B cell (primary cell): ENCODE results near the gene CTDSP2. TPM values are rescaled to one million over a fixed set of nuclear protein-coding genes. Genes with fewer than 3 reads are reported as not detected.
A peak's percentile ranks its signal among the peaks of the same experiment; 100 is the strongest.

Experiments
- ATAC-seq: fragments of 200-7000 bp; cut with Tn5 transposase; one replicate; pipeline ENCODE4 v1.10.0; 2021; ENCODE audit warnings: low read depth, mild to moderate bottlenecking, moderate number of reproducible peaks, moderate library complexity
- CTCF ChIA-PET: fragments of 350-600 bp; sonication (Branson Sonifier 250); formaldehyde crosslinking; loops from one replicate; lab custom pipeline; 2021; ENCODE audit warnings: antibody characterized with exemption, inconsistent platforms; lab: Charles Lee
- POLR2A ChIA-PET: fragments of 350-600 bp; sonication (Branson Sonifier 250); formaldehyde crosslinking; loops from one replicate; lab custom pipeline; 2021; ENCODE audit warnings: antibody characterized with exemption; lab: Charles Lee
- DNase-seq: peaks from one replicate; pipeline ENCODE4 v3.0.0; 2013
- H2AFZ ChIP-seq: 2 replicates; pipeline ENCODE4 v1.6.1; 2012; ENCODE audit warnings: mild to moderate bottlenecking, low read depth, low read length; ENCODE audit not compliant: insufficient read depth, poor library complexity, severe bottlenecking
- H3K27ac ChIP-seq, 2 donors: 1 replicate in 1 of 2; 2 replicates in 1 of 2; pipeline ENCODE4 v1.5.1; 2012 to 2013; ENCODE audit warnings: low read length in 2 of 2, mild to moderate bottlenecking in 2 of 2, moderate library complexity in 1 of 2
- H3K27me3 ChIP-seq, 4 experiments: fragments of 200-600 bp in 1 of 4; sonication (generic) in 1 of 4; replicated peaks in 1 of 4; 1 replicate in 2 of 4; 2 replicates in 2 of 4; pipeline versions ENCODE4 v1.6.1 to v1.7.0; 2013 to 2016; ENCODE audit warnings: low read length in 3 of 4, mild to moderate bottlenecking in 2 of 4, mixed read lengths in 1 of 4, moderate library complexity in 1 of 4; ENCODE audit not compliant: insufficient read depth in 4 of 4, control insufficient read depth in 3 of 4; ENCODE audit errors: control extremely low read depth in 1 of 4
- H3K36me3 ChIP-seq, 2 experiments: replicated peaks in 1 of 2; 1 replicate in 1 of 2; 2 replicates in 1 of 2; pipeline versions ENCODE4 v1.6.1 to v1.7.1; 2013; ENCODE audit warnings: low read length in 1 of 2; ENCODE audit not compliant: insufficient read depth in 2 of 2, control insufficient read depth in 1 of 2; ENCODE audit errors: control extremely low read depth in 1 of 2, extremely low read depth in 1 of 2
- H3K4me1 ChIP-seq, 2 donors: fragments of 200-600 bp in 1 of 2; sonication (generic) in 1 of 2; 1 replicate in 1 of 2; 2 replicates in 1 of 2; pipeline versions ENCODE4 v1.5.1 to v1.6.1; 2013 to 2017; ENCODE audit warnings: low read length in 2 of 2; ENCODE audit not compliant: control insufficient read depth in 2 of 2, insufficient read depth in 2 of 2
- H3K4me2 ChIP-seq: replicated peaks from 2 replicates; pipeline ENCODE3; 2012; ENCODE audit warnings: mild to moderate bottlenecking, low read depth, low read length; ENCODE audit not compliant: poor library complexity, severe bottlenecking
- H3K4me3 ChIP-seq, 5 experiments: fragments of 200-600 bp in 1 of 5; sonication (generic) in 1 of 5; 1 replicate in 3 of 5; 2 replicates in 2 of 5; pipeline versions ENCODE4 v1.5.1 to v1.7.0; 2011 to 2016; ENCODE audit warnings: low read length in 4 of 5, mild to moderate bottlenecking in 4 of 5, low read depth in 2 of 5, control low read depth in 1 of 5, moderate library complexity in 1 of 5; ENCODE audit not compliant: insufficient read depth in 1 of 5; ENCODE audit errors: control extremely low read depth in 1 of 5, extremely low read depth in 1 of 5
- H3K79me2 ChIP-seq: fragments of 200-600 bp; sonication (generic); one replicate; pipeline ENCODE4 v1.6.0; 2016; ENCODE audit warnings: low read length; ENCODE audit not compliant: control insufficient read depth, insufficient read depth
- H3K9ac ChIP-seq: fragments of 200-600 bp; sonication (generic); 2 replicates; pipeline ENCODE4 v1.6.1; 2017; ENCODE audit warnings: mild to moderate bottlenecking, low read length, moderate library complexity
- H3K9me3 ChIP-seq, 3 donors: one replicate each; pipeline versions ENCODE4 v1.6.1 to v1.7.1; 2013; ENCODE audit warnings: low read length in 2 of 3; ENCODE audit not compliant: control insufficient read depth in 2 of 3, insufficient read depth in 1 of 3; ENCODE audit errors: control extremely low read depth in 1 of 3
- H4K20me1 ChIP-seq: 2 replicates; pipeline ENCODE4 v1.6.0; 2012; ENCODE audit warnings: mild to moderate bottlenecking, low read length; ENCODE audit not compliant: insufficient read depth, control insufficient read depth, poor library complexity, severe bottlenecking
- H3K27ac Mint-ChIP-seq: one replicate; pipeline ENCODE4 v1.8.0; 2021; ENCODE audit warnings: mixed read lengths
- H3K27me3 Mint-ChIP-seq: one replicate; pipeline ENCODE4 v1.8.0; 2021; ENCODE audit warnings: mixed read lengths
- H3K4me1 Mint-ChIP-seq: one replicate; pipeline ENCODE4 v1.8.0; 2021; ENCODE audit warnings: mixed read lengths
- H3K4me3 Mint-ChIP-seq: one replicate; pipeline ENCODE4 v1.8.0; 2021; ENCODE audit warnings: mixed read lengths
- H3K9me3 Mint-ChIP-seq: one replicate; pipeline ENCODE4 v1.8.0; 2022; ENCODE audit warnings: mixed read lengths; ENCODE audit not compliant: insufficient read depth
- EZH2 ChIP-seq: IDR thresholded peaks from 2 replicates; pipeline ENCODE4 v1.6.1; 2012; ENCODE audit warnings: borderline replicate concordance, low read depth, mild to moderate bottlenecking, moderate library complexity, low read length; ENCODE audit not compliant: insufficient read depth, poor library complexity, severe bottlenecking
- WGBS: methylation state at CpG from one replicate; pipeline ENCODE4 v1.1.5; 2013; ENCODE audit warnings: missing lambda C conversion rate; ENCODE audit not compliant: insufficient coverage; 5-methylcytosine and 5-hydroxymethylcytosine counted together
- intact Hi-C: fragments of 100-400 bp; cut with micrococcal nuclease; formaldehyde crosslinking; loops from one replicate; pipeline ENCODE4 v1.10.0; 2022
- polyA plus RNA-seq: library from polyadenylated mRNA; depleted of rRNA; stranded (reverse); fragments of >200 nt; gene quantifications from 2 replicates; pipeline ENCODE4 v1.2.3, GENCODE V29; 2012
- total RNA-seq, 2 donors: library from RNA; stranded (reverse); fragments of 120-200 nt in 1 of 2; gene quantifications; 1 replicate in 1 of 2; 2 replicates in 1 of 2; pipeline versions ENCODE4 v1.2.3 to v1.2.4, GENCODE V29; 2013 to 2022
- TF ChIP-seq, protein P1 (sequence below): fragments of 200-600 bp; IDR thresholded peaks from one replicate; pipeline ENCODE4 v1.8.0; 2022; ENCODE audit warnings: antibody characterized with exemption, mild to moderate bottlenecking

Gene CTDSP2
- total and polyA plus RNA-seq, 2 donors (not counting 1 experiment from before 2014, with no cell fraction given) = 99.1 to 209 TPM

DNA sequence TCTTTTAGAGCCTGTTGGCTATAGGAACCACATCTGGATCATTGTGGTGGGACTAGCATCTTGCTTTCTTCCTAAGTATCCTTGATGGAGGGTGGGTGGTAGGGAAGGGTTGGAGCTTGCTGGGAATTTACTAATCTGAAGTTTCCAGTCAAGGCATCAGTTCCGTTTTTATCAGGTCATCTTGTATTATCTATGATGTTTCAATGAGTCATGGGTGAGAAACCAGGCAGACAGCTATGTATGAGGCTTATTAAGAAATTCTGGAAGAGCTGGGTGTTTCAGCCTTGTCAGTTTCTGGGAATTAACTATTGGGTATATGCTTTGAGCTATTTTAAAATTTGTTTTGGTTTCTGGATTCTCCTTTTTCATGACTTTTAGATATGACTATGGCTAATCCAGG lies 52.6 kb downstream of the CTDSP2 start:
- Mint-ChIP-seq H3K9me3 (no peaks in the 10 kb centered on the region), H3K27ac (no peak overlapping the region), H3K4me3 (no peak overlapping the region), H3K4me1 (no peaks in the 10 kb centered on the region), H3K27me3 (no peaks in the 10 kb centered on the region)
- WGBS = 78% methylated on average over 1 of the region's 1 CpG
- ChIA-PET CTCF (interaction anchor here (0.9 to 1.6 kb wide), 3 partner anchors 9 to 111 kb away, joined by 4 to 6 read pairs (median 4); no protein-coding TSS in a partner anchor), POLR2A (no interaction called here)
- no peak for DNase-seq
- Histone ChIP-seq H2AFZ (no peak overlapping the region), H3K79me2 (peaks cover 7% of the 10 kb centered on the region), H3K4me1 (no peaks in the 10 kb centered on the region), H3K4me2 (no peak overlapping the region), H3K4me3 (no peak overlapping the region), H4K20me1 (no peaks in the 10 kb centered on the region), H3K27me3 (no peaks in the 10 kb centered on the region), H3K9ac (no peak overlapping the region), H3K36me3 (peaks cover 0 to 59% of the 10 kb centered on the region in 2 experiments), H3K9me3 (no peaks in the 10 kb centered on the region), H3K27ac (no peak overlapping the region)
- no peak for ATAC-seq
- intact Hi-C loops = no loop called here
- TF ChIP-seq, protein P1, sequence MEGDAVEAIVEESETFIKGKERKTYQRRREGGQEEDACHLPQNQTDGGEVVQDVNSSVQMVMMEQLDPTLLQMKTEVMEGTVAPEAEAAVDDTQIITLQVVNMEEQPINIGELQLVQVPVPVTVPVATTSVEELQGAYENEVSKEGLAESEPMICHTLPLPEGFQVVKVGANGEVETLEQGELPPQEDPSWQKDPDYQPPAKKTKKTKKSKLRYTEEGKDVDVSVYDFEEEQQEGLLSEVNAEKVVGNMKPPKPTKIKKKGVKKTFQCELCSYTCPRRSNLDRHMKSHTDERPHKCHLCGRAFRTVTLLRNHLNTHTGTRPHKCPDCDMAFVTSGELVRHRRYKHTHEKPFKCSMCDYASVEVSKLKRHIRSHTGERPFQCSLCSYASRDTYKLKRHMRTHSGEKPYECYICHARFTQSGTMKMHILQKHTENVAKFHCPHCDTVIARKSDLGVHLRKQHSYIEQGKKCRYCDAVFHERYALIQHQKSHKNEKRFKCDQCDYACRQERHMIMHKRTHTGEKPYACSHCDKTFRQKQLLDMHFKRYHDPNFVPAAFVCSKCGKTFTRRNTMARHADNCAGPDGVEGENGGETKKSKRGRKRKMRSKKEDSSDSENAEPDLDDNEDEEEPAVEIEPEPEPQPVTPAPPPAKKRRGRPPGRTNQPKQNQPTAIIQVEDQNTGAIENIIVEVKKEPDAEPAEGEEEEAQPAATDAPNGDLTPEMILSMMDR = no peak
- TF ChIP-seq EZH2 = no peak

GRCh38 chr12:57783861-57784260 lies 62.7 kb downstream of the CTDSP2 start:
- Mint-ChIP-seq H3K27me3 (no peaks in the 10 kb centered on the region), H3K4me3 (peak overlapping the region; percentile 83), H3K27ac (peak overlapping the region; percentile 26), H3K4me1 (peaks cover 18% of the 10 kb centered on the region), H3K9me3 (no peaks in the 10 kb centered on the region)
- no peak for ATAC-seq
- no peaks in the 10 kb centered on the region for H3K9me3 ChIP-seq
- DNase-seq = no peak
- no peaks in the 10 kb centered on the region for H3K27me3 ChIP-seq
- peaks cover 9 to 17% of the 10 kb centered on the region in 2 donors for H3K4me1 ChIP-seq
- TF ChIP-seq, protein P1 = no peak
- TF ChIP-seq EZH2 = no peak
- H3K36me3 ChIP-seq = peaks cover 9 to 29% of the 10 kb centered on the region in 2 experiments
- H3K9ac ChIP-seq = no peak overlapping the region
- intact Hi-C loops = loop anchor here (5.0 kb wide), 1 partner anchor 42 kb away; no protein-coding TSS in a partner anchor
- peak overlapping the region; percentile 98 for H3K4me2 ChIP-seq
- WGBS = 100% methylated on average over 1 of the region's 11 CpGs
- CTCF ChIA-PET = interaction anchor here (1.2 to 6.9 kb wide), 8 partner anchors 12 to 120 kb away, joined by 3 to 59 read pairs (median 6); partner anchors contain the start of genes CYP27B1, EEF1AKMT3, MARCHF9 and METTL1
- no peak overlapping the region for H2AFZ ChIP-seq
- H3K27ac ChIP-seq = no peak overlapping the region
- H4K20me1 ChIP-seq = no peaks in the 10 kb centered on the region
- POLR2A ChIA-PET = no interaction called here
- peaks cover 25% of the 10 kb centered on the region for H3K79me2 ChIP-seq
- no peak overlapping the region for H3K4me3 ChIP-seq
